HL-60 (cell line): Measurements from ENCODE around the gene TBX21.

Experiments used
- CTCF ChIP-seq: IDR thresholded peaks from one replicate; pipeline ENCODE4 v1.5.1; 2011; ENCODE audit warnings: low read length, control low read depth, inconsistent platforms; ENCODE audit not compliant: insufficient read depth
- POLR2AphosphoS5 ChIP-seq: IDR thresholded peaks from 2 replicates; pipeline ENCODE4 v1.6.1; 2012; ENCODE audit warnings: low read depth

DNA sequence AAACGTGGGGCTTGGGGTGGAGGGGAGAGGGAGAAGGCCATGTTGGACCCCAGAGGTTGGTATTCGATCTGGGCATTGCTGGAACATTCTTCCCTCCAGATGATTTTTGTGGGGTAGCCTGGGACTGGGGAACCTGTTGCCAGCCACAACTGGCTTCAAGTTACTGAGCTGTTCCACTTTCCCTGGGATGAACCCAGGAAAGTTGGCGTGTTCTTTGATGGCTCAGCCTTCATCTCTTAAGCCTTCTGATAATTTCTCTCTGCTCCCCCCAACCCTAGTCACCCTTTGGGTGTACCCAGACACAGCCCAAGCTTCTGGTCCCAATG is 2.1 kb downstream of the TBX21 start:
- TF ChIP-seq POLR2AphosphoS5 (no peak), CTCF (no peak)
